ENCODE data around the gene FBH1. TPM values are rescaled to one million over a fixed set of nuclear protein-coding genes. Genes with fewer than 3 reads are reported as not detected.

The FBH1 gene
- total RNA-seq, 1 donor from 2014 or later, result 54.9 TPM

DNA sequence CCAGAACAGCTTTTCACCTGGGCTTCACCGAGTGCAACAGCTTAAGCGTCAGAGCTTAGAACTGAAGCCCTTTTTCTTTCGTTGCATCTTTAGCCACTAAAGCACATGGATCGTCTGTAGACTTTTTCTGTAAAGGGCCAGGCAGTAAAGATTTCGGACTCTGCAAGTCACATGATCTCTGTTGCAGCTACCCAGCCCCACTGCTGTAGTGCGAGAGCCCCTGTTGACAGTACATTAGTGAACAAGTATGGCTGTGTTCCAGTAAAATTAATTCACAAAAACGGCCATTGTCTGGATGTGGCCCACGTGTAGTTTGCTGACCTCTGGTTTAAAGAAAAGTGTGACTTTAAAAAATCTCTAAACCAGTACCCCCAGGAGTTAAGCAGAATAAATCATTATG lies 39.4 kb downstream of the FBH1 start:
- DNase-seq (ENCODE audit: low read depth), result no peak
- peaks cover 1% of the 10 kb centered on the region for H3K36me3 ChIP-seq (ENCODE audit: control insufficient read depth, insufficient read depth, low read length)
- no peak overlapping the region for H3K4me3 ChIP-seq (ENCODE audit: low read depth, low read length)
- no peaks in the 10 kb centered on the region for H3K27me3 ChIP-seq (ENCODE audit: control insufficient read depth, insufficient read depth, low read length)
- TF ChIP-seq, protein P1, sequence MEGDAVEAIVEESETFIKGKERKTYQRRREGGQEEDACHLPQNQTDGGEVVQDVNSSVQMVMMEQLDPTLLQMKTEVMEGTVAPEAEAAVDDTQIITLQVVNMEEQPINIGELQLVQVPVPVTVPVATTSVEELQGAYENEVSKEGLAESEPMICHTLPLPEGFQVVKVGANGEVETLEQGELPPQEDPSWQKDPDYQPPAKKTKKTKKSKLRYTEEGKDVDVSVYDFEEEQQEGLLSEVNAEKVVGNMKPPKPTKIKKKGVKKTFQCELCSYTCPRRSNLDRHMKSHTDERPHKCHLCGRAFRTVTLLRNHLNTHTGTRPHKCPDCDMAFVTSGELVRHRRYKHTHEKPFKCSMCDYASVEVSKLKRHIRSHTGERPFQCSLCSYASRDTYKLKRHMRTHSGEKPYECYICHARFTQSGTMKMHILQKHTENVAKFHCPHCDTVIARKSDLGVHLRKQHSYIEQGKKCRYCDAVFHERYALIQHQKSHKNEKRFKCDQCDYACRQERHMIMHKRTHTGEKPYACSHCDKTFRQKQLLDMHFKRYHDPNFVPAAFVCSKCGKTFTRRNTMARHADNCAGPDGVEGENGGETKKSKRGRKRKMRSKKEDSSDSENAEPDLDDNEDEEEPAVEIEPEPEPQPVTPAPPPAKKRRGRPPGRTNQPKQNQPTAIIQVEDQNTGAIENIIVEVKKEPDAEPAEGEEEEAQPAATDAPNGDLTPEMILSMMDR (IDR thresholded peaks at IDR 0.05; ENCODE audit: insufficient read depth, low read length, poor library complexity, severe bottlenecking), result no peak

DNA sequence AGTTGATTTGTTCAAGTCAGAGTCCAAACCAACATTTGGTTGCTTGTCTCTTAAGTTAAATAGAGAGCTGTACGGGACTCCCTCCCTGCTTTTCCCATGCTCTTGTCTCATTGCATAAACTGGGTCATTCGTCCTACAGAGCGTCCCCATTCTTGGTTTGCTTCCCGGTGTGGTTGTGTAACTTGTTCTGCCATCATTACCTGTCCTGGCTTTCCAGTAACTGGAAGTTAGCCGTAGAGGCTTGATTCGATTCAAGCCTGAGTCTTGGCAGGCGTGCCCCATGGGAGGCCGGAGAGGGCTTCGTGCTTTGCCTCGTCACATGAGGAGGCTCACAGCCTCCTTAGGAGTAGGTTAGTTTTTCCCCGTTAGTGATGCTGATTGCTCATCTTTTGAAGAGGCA lies 40.2 kb downstream of the FBH1 start:
- Histone ChIP-seq H3K27me3 (ENCODE audit: control insufficient read depth, insufficient read depth, low read length) (no peaks in the 10 kb centered on the region), H3K36me3 (ENCODE audit: control insufficient read depth, insufficient read depth, low read length) (peaks cover 1% of the 10 kb centered on the region), H3K4me3 (ENCODE audit: low read depth, low read length) (no peak overlapping the region)
- DNase-seq (ENCODE audit: low read depth), result no peak
- TF ChIP-seq, protein P1 (IDR thresholded peaks at IDR 0.05; ENCODE audit: insufficient read depth, low read length, poor library complexity, severe bottlenecking), result no peak

DNA sequence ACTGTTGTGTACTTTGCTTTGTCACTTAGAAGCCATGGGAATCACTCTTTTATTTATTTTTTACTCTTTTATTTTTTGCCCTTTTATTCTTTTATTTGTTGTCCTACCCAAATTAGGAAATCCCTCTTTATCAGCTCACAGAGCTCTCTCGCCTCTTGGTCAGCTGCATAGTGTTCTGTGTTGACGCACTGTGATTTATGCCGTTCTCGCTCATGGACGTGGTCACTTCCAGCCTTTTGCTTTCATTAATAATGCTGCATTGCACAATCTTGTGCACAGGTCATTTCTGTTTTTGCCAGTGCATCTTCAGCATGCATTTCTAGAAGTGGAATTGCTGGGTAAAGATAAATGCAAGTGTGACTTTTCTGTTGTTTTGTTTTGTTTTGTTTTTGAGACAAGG lies 42.3 kb downstream of the FBH1 start:
- H3K36me3 ChIP-seq (ENCODE audit: control insufficient read depth, insufficient read depth, low read length), result peaks cover 3% of the 10 kb centered on the region
- TF ChIP-seq, protein P1 (IDR thresholded peaks at IDR 0.05; ENCODE audit: insufficient read depth, low read length, poor library complexity, severe bottlenecking), result no peak

DNA sequence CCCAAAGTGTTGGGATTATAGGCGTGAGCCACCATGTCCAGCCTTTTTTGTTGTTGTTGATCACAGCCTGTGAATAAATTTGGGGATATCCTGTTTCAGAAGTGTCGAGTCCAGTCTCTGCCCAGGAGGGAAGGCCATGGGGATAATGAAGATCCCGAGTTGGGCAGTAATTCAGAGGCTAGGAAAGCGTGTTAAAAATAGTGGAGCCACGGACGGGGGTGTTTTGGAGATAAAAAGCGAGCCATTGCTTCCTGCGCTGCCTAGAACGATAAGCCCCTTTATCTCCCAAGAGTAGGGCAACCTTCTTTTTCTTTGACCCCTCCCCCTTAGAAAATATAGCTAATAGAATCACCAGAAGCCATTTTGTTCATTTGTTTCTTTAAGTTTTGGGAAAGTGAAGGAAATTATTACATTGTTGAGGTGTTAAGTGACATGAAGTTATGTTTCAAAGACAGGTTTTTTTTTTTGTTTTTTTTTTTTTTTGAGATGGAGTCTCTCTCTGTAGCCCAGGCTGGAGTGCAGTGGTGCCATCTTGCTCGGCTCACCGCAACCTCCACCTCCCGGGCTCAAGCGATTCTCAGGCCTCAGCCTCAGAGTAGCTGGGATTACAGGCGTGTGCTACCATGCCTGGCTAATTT lies 44.0 kb downstream of the FBH1 start:
- Histone ChIP-seq H3K27me3 (ENCODE audit: control insufficient read depth, insufficient read depth, low read length) (no peaks in the 10 kb centered on the region), H3K4me3 (ENCODE audit: low read depth, low read length) (no peak overlapping the region), H3K36me3 (ENCODE audit: control insufficient read depth, insufficient read depth, low read length) (peaks cover 1% of the 10 kb centered on the region)
- TF ChIP-seq, protein P1 (IDR thresholded peaks at IDR 0.05; ENCODE audit: insufficient read depth, low read length, poor library complexity, severe bottlenecking), result no peak
- DNase-seq (ENCODE audit: low read depth), result no peak

More for the DNA sequence above, 42.3 kb downstream of the FBH1 start:
- H3K4me3 ChIP-seq (ENCODE audit: low read depth, low read length), result no peak overlapping the region
- no peak for DNase-seq (ENCODE audit: low read depth)
- H3K27me3 ChIP-seq (ENCODE audit: control insufficient read depth, insufficient read depth, low read length), result no peaks in the 10 kb centered on the region

DNA sequence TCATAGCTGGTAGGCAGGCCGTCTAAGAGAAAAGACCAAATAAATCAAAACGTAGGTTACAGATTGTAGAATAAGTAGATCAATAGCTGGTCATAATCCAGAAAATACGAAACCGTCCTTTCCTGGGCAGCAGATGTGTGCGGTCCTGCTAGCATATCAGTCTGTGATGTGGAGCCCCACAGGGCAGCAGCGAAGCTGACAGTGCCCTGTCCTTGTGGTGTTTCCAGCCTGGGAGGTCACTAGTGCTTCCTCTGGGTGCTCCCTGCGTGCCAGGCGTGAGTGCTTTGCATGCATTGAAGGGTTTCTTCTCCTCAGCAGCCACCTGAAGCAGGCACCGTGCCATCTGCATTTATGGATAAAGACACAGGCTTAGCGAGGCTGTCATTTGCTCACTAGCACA lies 45.6 kb downstream of the FBH1 start:
- Histone ChIP-seq H3K36me3 (ENCODE audit: control insufficient read depth, insufficient read depth, low read length) (peaks cover 1% of the 10 kb centered on the region), H3K27me3 (ENCODE audit: control insufficient read depth, insufficient read depth, low read length) (no peaks in the 10 kb centered on the region), H3K4me3 (ENCODE audit: low read depth, low read length) (no peak overlapping the region)
- TF ChIP-seq, protein P1 (IDR thresholded peaks at IDR 0.05; ENCODE audit: insufficient read depth, low read length, poor library complexity, severe bottlenecking), result no peak
- no peak for DNase-seq (ENCODE audit: low read depth)

DNA sequence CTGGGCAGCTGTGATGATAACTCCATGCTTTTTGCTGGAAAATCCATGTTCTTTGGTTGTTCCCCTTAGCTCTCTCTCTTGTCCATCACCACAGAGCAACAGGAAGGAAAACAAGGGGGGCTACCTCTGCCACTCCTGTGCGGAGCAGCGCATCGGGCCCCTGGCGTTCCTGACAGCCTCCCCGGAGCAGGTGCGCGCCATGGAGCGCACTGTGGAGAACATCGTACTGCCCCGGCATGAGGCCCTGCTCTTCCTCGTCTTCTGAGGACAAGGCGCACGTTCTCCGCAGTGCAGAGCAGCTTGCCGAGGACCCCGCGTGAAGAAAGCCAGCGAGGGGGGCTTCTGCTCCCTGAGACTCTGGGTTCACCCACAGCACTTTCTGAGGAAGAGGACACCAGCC lies 47.0 kb downstream of the FBH1 start:
- Histone ChIP-seq H3K27me3 (ENCODE audit: control insufficient read depth, insufficient read depth, low read length) (no peaks in the 10 kb centered on the region), H3K4me3 (ENCODE audit: low read depth, low read length) (no peak overlapping the region), H3K36me3 (ENCODE audit: control insufficient read depth, insufficient read depth, low read length) (peaks cover 1% of the 10 kb centered on the region)
- TF ChIP-seq, protein P1 (IDR thresholded peaks at IDR 0.05; ENCODE audit: insufficient read depth, low read length, poor library complexity, severe bottlenecking), result no peak
- DNase-seq (ENCODE audit: low read depth), result no peak

All from kidney epithelial cell (primary cell).